ENCODE measurements around the gene PGBD2.

DNA sequence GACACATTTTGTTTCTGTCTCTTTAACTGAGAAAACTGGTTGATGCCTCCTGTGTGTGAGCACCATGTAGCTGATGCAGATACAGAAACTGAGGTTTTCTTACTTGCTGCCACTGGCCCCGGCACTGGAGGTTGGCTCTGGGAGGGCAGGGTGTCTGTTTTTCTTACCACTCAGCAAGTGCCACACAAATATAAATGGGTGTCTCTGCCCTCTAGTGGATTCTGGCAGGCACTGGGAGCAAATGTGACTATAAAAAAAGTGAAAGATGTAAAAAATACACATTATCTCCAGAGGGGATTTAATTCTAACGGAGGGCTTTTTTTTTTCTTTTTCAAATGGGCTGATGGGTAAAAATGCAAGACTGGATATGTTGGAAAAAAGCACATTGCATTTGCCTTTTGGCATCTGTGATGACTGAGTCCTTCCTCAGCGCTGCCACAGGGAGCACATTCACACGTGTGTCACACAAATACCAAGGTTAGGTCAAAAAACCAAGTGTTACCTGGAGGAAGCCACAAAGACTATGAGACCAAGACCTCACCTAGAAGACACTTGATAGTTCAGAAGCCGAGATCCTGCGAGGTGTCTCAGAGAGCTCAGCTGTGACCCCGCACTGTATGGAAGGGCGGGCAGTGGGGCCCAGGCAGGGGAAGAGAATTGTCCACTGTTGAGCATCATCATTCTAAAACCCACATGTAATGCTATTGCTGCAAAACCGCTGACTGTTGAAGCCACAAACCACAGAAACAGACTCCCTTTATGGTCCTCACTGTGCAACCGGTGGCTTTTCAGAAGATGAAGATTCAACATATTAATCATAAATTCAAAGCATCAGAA, 18.9 kb downstream of the PGBD2 start:
- TF ChIP-seq, protein P1, sequence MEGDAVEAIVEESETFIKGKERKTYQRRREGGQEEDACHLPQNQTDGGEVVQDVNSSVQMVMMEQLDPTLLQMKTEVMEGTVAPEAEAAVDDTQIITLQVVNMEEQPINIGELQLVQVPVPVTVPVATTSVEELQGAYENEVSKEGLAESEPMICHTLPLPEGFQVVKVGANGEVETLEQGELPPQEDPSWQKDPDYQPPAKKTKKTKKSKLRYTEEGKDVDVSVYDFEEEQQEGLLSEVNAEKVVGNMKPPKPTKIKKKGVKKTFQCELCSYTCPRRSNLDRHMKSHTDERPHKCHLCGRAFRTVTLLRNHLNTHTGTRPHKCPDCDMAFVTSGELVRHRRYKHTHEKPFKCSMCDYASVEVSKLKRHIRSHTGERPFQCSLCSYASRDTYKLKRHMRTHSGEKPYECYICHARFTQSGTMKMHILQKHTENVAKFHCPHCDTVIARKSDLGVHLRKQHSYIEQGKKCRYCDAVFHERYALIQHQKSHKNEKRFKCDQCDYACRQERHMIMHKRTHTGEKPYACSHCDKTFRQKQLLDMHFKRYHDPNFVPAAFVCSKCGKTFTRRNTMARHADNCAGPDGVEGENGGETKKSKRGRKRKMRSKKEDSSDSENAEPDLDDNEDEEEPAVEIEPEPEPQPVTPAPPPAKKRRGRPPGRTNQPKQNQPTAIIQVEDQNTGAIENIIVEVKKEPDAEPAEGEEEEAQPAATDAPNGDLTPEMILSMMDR (IDR thresholded peaks at IDR 0.05 in 4 of 5, conservative IDR thresholded peaks at IDR 0.05 in 1 of 5) = peak in 4 of 5 experiments; percentile 32 to 63 (median 40)
- no peak for TF ChIP-seq POLR2A (IDR thresholded peaks at IDR 0.05)
